ENCODE measurements around the gene LMTK2.
"Not testable (repeated sequence)": the region's sequence is repeated elsewhere in the genome, so short reads cannot be mapped to it uniquely, and the experiment has no call there.

LMTK2 gene

GRCh38 chr7:98217623-98218582, 111.2 kb downstream of the LMTK2 start:
- DNase-seq (ENCODE audit: low read depth, low spot score), result no peak

GRCh38 chr7:98219382-98219781, 112.7 kb downstream of the LMTK2 start:
- DNase-seq (ENCODE audit: low read depth, low spot score), result not testable (repeated sequence)

- no peak for DNase-seq (ENCODE audit: low read depth, low spot score)
Observed at GRCh38 chr7:98221611-98222532, 115.2 kb downstream of the LMTK2 start.

- DNase-seq (ENCODE audit: low read depth, low spot score), result no peak
Observed at GRCh38 chr7:98222533-98223195, 116.0 kb downstream of the LMTK2 start.

- DNase-seq (ENCODE audit: low read depth, low spot score), result no peak
Observed at GRCh38 chr7:98223351-98223897, 116.8 kb downstream of the LMTK2 start.

GRCh38 chr7:98223898-98224700, 117.4 kb downstream of the LMTK2 start:
- no peak for DNase-seq (ENCODE audit: low read depth, low spot score)

- DNase-seq (ENCODE audit: low read depth, low spot score), result no peak
Observed at GRCh38 chr7:98224701-98225181, 118.1 kb downstream of the LMTK2 start.

- no peak for DNase-seq (ENCODE audit: low read depth, low spot score)
Observed at GRCh38 chr7:98225913-98226614, 119.4 kb downstream of the LMTK2 start.

GRCh38 chr7:98227939-98228338, 121.3 kb downstream of the LMTK2 start:
- DNase-seq (ENCODE audit: low read depth, low spot score), result no peak

- DNase-seq (ENCODE audit: low read depth, low spot score), result no peak
Observed at GRCh38 chr7:98228801-98229200, 122.1 kb downstream of the LMTK2 start.

- no peak for DNase-seq (ENCODE audit: low read depth, low spot score)
Observed at GRCh38 chr7:98229441-98229840, 122.8 kb downstream of the LMTK2 start.

GRCh38 chr7:98229991-98230745, 123.5 kb downstream of the LMTK2 start:
- no peak for DNase-seq (ENCODE audit: low read depth, low spot score)

- no peak for DNase-seq (ENCODE audit: low read depth, low spot score)
Observed at GRCh38 chr7:98230746-98231471, 124.2 kb downstream of the LMTK2 start.

- DNase-seq (ENCODE audit: low read depth, low spot score), result no peak
Observed at GRCh38 chr7:98231493-98232262, 125.0 kb downstream of the LMTK2 start.

GRCh38 chr7:98232263-98232585, 125.6 kb downstream of the LMTK2 start:
- DNase-seq (ENCODE audit: low read depth, low spot score), result no peak

- no peak for DNase-seq (ENCODE audit: low read depth, low spot score)
Observed at GRCh38 chr7:98232799-98233198, 126.1 kb downstream of the LMTK2 start.

GRCh38 chr7:98233219-98234070, 126.8 kb downstream of the LMTK2 start:
- no peak for DNase-seq (ENCODE audit: low read depth, low spot score)
